DOHH2 (cell line): ENCODE measurements around the gene SAMD4B.
A peak's percentile ranks its signal among the peaks of the same experiment; 100 is the strongest.

Experiments
- H3F3A ChIP-seq: fragments of 200-600 bp; sonication (generic), shearing (Covaris generic); 2 replicates; pipeline ENCODE4 v1.6.0; 2016; ENCODE audit warnings: antibody characterized with exemption, mild to moderate bottlenecking; ENCODE audit not compliant: control insufficient read depth, insufficient read depth
- H3K27ac ChIP-seq: fragments of 200-600 bp; sonication (generic); 2 replicates; pipeline ENCODE4 v1.5.1; 2014; ENCODE audit warnings: low read depth, mild to moderate bottlenecking, low read length, moderate library complexity
- H3K27me3 ChIP-seq: fragments of 200-600 bp; sonication (generic); 2 replicates; pipeline ENCODE4 v1.6.1; 2014; ENCODE audit warnings: mild to moderate bottlenecking, low read length, mixed read lengths; ENCODE audit not compliant: control insufficient read depth
- H3K36me3 ChIP-seq: fragments of 200-600 bp; sonication (generic); 2 replicates; pipeline ENCODE4 v1.6.1; 2014; ENCODE audit warnings: mild to moderate bottlenecking, low read length, moderate library complexity, mixed read lengths; ENCODE audit not compliant: control insufficient read depth
- H3K4me1 ChIP-seq: fragments of 200-600 bp; sonication (generic); 2 replicates; pipeline ENCODE4 v1.6.1; 2014; ENCODE audit warnings: mild to moderate bottlenecking, low read length, mixed read lengths; ENCODE audit not compliant: control insufficient read depth
- H3K4me2 ChIP-seq: fragments of 200-600 bp; sonication (generic); 2 replicates; pipeline ENCODE4 v1.6.0; 2014; ENCODE audit warnings: mild to moderate bottlenecking, low read length, moderate library complexity
- H3K4me3 ChIP-seq: fragments of 200-600 bp; sonication (generic); 2 replicates; pipeline ENCODE4 v1.5.1; 2014; ENCODE audit warnings: mild to moderate bottlenecking, low read length, mixed read lengths
- H3K79me2 ChIP-seq: fragments of 200-600 bp; sonication (generic); 2 replicates; pipeline ENCODE4 v1.6.1; 2014; ENCODE audit warnings: mild to moderate bottlenecking, low read length, mixed read lengths; ENCODE audit not compliant: control insufficient read depth
- H3K9me2 ChIP-seq: fragments of 200-600 bp; sonication (generic); replicated peaks from 2 replicates; pipeline ENCODE4 v1.6.1; 2014; ENCODE audit warnings: mild to moderate bottlenecking, low read length, mixed read lengths; ENCODE audit not compliant: control insufficient read depth
- H3K9me3 ChIP-seq: fragments of 200-600 bp; sonication (generic); 2 replicates; pipeline ENCODE4 v1.6.1; 2014; ENCODE audit warnings: antibody characterized with exemption, low read length, mixed read lengths; ENCODE audit not compliant: control insufficient read depth, insufficient read depth
- H4K20me1 ChIP-seq: fragments of 200-600 bp; sonication (generic); 2 replicates; pipeline ENCODE4 v1.6.0; 2014; ENCODE audit warnings: low read depth, mild to moderate bottlenecking, antibody characterized with exemption, low read length, moderate library complexity; ENCODE audit not compliant: control insufficient read depth, insufficient read depth
- EZH2phosphoT487 ChIP-seq: fragments of 200-600 bp; sonication (generic); IDR thresholded peaks from 2 replicates; pipeline ENCODE4 v1.6.1; 2017; ENCODE audit warnings: borderline replicate concordance, mild to moderate bottlenecking, antibody characterized with exemption, low read length, moderate library complexity, mixed read lengths
- TF ChIP-seq, protein P1 (sequence below): fragments of 200-600 bp; sonication (generic); IDR thresholded peaks from one replicate; pipeline ENCODE4 v1.5.1; 2014; ENCODE audit warnings: antibody characterized with exemption, mild to moderate bottlenecking, low read depth, low read length; ENCODE audit not compliant: poor library complexity, severe bottlenecking

The SAMD4B gene

DNA sequence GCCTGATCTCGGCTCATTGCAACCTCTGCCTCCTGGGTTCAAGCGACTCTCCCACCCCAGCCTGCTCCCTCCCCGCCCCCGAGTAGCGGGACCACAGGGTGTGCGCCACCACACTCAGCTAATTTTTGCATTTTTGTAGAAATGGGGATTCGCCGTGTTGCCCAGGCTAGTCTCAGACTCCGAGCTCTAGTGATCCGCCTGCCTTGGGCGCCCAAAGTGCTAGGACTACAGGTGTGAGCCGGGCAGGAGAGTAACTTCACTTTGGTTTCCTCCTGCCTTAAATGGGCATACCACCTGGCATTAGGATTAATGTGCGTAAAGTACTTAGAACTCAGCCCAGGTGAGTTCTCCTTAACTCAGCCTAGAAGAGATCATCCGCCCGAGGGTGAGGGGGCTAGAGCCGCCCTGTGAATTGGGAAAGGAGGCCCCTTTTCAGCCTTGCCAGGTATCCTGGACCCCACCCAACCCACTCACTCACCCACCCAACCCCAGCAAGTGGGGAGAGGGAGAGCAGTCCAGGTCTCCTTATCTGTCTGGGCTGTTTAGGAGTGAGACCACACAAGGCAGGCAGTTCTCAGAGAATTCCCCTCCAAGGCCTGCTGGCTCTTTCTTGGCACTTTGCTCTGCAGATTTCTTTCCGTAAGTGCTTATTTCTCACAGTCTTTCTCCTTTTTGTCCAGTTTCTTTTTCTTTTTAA, 63.2 kb downstream of the SAMD4B start:
- peak overlapping the region; percentile 97 for H3K4me2 ChIP-seq
- peak overlapping the region; percentile 99 for H3K4me3 ChIP-seq
- H3F3A ChIP-seq = peaks cover 43% of the 10 kb centered on the region

DNA sequence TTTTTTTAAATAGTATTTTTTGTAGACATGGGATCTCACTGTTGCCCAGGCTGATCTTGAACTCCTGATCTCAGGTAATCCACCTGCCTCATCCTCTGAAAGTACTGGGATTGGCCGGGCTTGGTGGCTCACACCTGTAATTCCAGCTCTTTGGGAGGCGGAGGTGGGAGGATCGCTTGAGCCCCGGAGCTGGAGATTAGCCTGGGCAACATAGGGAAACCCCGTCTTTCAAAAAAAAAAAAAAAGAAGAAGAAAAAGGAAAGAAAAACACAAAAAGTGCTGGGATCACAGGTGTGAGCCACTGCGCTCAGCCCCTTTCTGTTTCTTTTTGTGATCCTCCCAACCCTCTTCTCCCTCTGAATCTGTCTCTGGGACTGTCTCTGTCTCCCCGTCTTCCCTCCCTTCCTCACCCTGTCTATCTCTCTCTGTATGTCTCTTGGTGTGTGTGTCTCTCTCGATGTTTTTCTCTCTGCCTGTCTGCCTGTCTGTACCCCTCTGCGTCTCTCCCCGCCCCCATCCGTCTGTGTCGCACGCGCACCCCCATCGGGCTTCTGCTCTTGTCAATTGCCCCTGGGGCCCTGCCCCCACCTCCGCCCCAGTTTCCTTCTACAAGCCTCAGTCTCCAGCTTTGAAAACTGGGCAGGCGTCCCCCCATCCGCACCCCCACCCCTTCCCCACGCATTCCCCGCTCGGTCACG, 63.9 kb downstream of the SAMD4B start:
- H3K79me2 ChIP-seq = peaks cover 52% of the 10 kb centered on the region
- H3K4me2 ChIP-seq = peak overlapping the region; percentile 97
- H3K4me3 ChIP-seq = peak overlapping the region; percentile 99
- H3F3A ChIP-seq = peaks cover 49% of the 10 kb centered on the region
- no peaks in the 10 kb centered on the region for H3K9me3 ChIP-seq
- H3K36me3 ChIP-seq = peaks cover 31% of the 10 kb centered on the region
- no peak for TF ChIP-seq EZH2phosphoT487
- TF ChIP-seq, protein P1, sequence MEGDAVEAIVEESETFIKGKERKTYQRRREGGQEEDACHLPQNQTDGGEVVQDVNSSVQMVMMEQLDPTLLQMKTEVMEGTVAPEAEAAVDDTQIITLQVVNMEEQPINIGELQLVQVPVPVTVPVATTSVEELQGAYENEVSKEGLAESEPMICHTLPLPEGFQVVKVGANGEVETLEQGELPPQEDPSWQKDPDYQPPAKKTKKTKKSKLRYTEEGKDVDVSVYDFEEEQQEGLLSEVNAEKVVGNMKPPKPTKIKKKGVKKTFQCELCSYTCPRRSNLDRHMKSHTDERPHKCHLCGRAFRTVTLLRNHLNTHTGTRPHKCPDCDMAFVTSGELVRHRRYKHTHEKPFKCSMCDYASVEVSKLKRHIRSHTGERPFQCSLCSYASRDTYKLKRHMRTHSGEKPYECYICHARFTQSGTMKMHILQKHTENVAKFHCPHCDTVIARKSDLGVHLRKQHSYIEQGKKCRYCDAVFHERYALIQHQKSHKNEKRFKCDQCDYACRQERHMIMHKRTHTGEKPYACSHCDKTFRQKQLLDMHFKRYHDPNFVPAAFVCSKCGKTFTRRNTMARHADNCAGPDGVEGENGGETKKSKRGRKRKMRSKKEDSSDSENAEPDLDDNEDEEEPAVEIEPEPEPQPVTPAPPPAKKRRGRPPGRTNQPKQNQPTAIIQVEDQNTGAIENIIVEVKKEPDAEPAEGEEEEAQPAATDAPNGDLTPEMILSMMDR = no peak
- H3K9me2 ChIP-seq = no peaks in the 10 kb centered on the region
- peaks cover 72% of the 10 kb centered on the region for H3K4me1 ChIP-seq
- H3K27me3 ChIP-seq = no peaks in the 10 kb centered on the region
- H3K27ac ChIP-seq = peak overlapping the region; percentile 97
- peaks cover 7% of the 10 kb centered on the region for H4K20me1 ChIP-seq

More for the DNA sequence above, 63.2 kb downstream of the SAMD4B start:
- peak overlapping the region; percentile 97 for H3K27ac ChIP-seq
- peaks cover 7% of the 10 kb centered on the region for H4K20me1 ChIP-seq
- H3K9me3 ChIP-seq = no peaks in the 10 kb centered on the region
- peaks cover 45% of the 10 kb centered on the region for H3K79me2 ChIP-seq
- H3K27me3 ChIP-seq = no peaks in the 10 kb centered on the region
- no peaks in the 10 kb centered on the region for H3K9me2 ChIP-seq
- TF ChIP-seq EZH2phosphoT487 = no peak
- TF ChIP-seq, protein P1 = no peak
- peaks cover 72% of the 10 kb centered on the region for H3K4me1 ChIP-seq
- peaks cover 24% of the 10 kb centered on the region for H3K36me3 ChIP-seq

DNA sequence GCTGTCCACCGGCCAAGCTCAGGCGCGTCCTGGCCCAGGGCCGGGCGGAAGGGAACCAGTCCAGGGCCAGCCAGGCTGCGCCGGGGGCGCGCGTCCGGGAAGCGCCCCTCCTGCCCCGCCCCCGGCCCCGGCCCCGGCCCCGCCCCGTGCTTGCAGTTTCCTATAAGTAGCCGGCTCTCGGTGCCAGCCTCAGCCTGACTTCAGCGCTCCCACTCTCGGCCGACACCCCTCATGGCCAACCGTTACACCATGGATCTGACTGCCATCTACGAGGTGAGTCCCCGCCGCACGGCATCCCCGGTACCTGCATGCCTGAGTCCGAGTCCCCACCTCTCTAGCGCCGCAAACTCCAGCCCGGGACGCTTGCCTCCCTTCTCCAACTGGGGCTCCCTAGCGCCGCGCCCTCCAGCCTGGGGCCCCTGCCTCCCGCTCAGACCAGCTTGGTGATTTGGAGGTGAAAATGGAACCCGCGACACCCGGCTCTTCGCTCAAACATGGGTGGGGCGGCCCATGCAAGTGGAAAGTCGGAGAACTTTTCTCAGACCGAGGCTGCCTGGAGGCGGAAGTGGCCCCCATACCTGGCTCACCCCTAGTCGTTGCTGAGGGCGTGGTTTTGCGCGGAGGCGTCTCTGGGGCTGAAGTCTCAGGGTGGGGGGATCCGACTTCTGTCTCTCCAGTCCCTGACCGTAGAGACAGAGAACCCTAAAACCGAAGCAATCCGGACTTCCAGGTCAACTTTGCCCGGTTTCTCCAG, 64.6 kb downstream of the SAMD4B start, which contains the start of gene ZFP36:
TSS of gene ZFP36 (plus strand) at position 192 of the 754 bp plus-strand sequence. CDS start at position 250, 58 bp downstream.
- H3K9me3 ChIP-seq = no peaks in the 10 kb centered on the region
- peaks cover 72% of the 10 kb centered on the region for H3K4me1 ChIP-seq
- peaks cover 7% of the 10 kb centered on the region for H4K20me1 ChIP-seq
- H3K36me3 ChIP-seq = peaks cover 36% of the 10 kb centered on the region
- no peak for TF ChIP-seq EZH2phosphoT487
- TF ChIP-seq, protein P1 = peak; percentile 18
- H3K79me2 ChIP-seq = peaks cover 53% of the 10 kb centered on the region
- H3K4me3 ChIP-seq = peak within 1 kb of the TSS; percentile 99
- H3K27ac ChIP-seq = peak within 1 kb of the TSS; percentile 97
- H3K4me2 ChIP-seq = peak within 1 kb of the TSS; percentile 97
- H3K27me3 ChIP-seq = no peaks in the 10 kb centered on the region
- H3F3A ChIP-seq = peaks cover 53% of the 10 kb centered on the region
- no peaks in the 10 kb centered on the region for H3K9me2 ChIP-seq
